Fibroblast of lung (primary cell): Measurements from ENCODE around the gene ALAS1.

Experiments
- EZH2 ChIP-seq: IDR thresholded peaks from 2 replicates; pipeline ENCODE4 v1.5.1; 2012; ENCODE audit warnings: low read length, control low read depth, mild to moderate bottlenecking; ENCODE audit errors: missing control alignments
- TF ChIP-seq, protein P1 (sequence below), 2 donors: IDR thresholded peaks in 1 of 2; conservative IDR thresholded peaks in 1 of 2; 1 replicate in 1 of 2; 2 replicates in 1 of 2; pipeline ENCODE4 v1.5.1; 2011 to 2012; ENCODE audit warnings: low read length in 2 of 2, control low read depth in 1 of 2, inconsistent platforms in 1 of 2, low read depth in 1 of 2, mild to moderate bottlenecking in 1 of 2

DNA sequence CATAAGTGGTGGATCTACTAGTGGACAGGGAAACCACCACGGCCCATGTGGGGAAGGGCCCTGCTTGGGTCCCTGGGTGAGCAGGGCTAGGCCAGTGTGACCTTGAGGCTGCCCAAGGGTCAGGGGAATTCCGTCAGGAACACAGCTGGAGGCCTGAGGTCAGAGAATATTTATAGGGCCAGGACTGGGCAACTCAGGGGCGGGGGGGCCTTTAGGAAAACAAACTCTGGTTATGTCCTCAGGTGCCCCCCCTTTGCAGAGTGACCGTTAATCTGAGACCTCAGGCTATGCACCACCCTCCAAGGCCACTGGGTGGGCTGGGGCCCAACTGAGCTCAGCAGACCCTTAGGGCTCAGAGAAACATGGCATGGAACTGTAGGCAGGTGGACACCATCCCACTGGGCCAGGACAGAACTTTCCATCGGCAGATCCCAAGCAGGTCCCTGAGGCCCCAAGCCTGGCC lies 38.5 kb downstream of the ALAS1 start:
- TF ChIP-seq, protein P1, sequence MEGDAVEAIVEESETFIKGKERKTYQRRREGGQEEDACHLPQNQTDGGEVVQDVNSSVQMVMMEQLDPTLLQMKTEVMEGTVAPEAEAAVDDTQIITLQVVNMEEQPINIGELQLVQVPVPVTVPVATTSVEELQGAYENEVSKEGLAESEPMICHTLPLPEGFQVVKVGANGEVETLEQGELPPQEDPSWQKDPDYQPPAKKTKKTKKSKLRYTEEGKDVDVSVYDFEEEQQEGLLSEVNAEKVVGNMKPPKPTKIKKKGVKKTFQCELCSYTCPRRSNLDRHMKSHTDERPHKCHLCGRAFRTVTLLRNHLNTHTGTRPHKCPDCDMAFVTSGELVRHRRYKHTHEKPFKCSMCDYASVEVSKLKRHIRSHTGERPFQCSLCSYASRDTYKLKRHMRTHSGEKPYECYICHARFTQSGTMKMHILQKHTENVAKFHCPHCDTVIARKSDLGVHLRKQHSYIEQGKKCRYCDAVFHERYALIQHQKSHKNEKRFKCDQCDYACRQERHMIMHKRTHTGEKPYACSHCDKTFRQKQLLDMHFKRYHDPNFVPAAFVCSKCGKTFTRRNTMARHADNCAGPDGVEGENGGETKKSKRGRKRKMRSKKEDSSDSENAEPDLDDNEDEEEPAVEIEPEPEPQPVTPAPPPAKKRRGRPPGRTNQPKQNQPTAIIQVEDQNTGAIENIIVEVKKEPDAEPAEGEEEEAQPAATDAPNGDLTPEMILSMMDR (conservative IDR thresholded peaks at IDR 0.05 in 1 of 2, IDR thresholded peaks at IDR 0.05 in 1 of 2; ENCODE audit: low read depth in 1 of 2, low read length in 2 of 2), result no peak
- TF ChIP-seq EZH2, result no peak
